ENCODE results near the gene CA7. TPM values are rescaled to one million over a fixed set of nuclear protein-coding genes. Genes with fewer than 3 reads are reported as not detected.

CA7 gene
- total RNA-seq, 1 experiment from 2014 or later = not detected

DNA sequence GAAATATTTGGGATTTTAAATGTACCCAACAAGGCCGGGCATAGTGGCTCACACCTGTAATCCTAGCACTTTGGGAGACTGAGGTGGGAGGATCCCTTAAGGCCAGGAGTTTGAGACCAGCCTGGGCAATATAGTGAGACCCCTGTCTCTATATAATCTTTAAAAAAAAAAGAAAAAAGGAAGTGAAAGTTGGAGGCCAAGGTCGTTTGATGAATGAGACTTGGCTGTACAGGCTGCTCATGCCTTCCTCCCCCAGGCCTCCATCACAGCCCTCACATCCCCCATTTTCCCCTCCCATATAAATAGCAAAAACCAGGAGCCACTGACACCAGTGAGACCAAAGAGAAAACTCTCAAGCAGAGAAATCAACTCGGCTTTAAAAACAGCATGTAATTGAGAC is 3.3 kb upstream of the CA7 start:
- no TSS peak for BruUV-seq (replicated peaks)
- Histone ChIP-seq H3K4me1 (ENCODE audit: control insufficient read depth, insufficient read depth, low read length) (no peaks in the 10 kb centered on the region), H3K9me3 (ENCODE audit: control insufficient read depth, insufficient read depth, low read depth, low read length) (no peaks in the 10 kb centered on the region), H3K27me3 (ENCODE audit: control insufficient read depth, insufficient read depth, low read length) (no peaks in the 10 kb centered on the region; the same call in 1 of the 2 replicates), H3K27ac (ENCODE audit: low read length) (no peak overlapping the region), H3K4me3 (ENCODE audit: low read depth in 2 of 2, low read length in 2 of 2) (no peak overlapping the region), H3K36me3 (ENCODE audit: control insufficient read depth, insufficient read depth, low read length) (no peaks in the 10 kb centered on the region)
- CTCF ChIA-PET = interaction anchor here (1.2 kb wide), 1 partner anchor 10 kb away, joined by 4 read pairs; the partner anchor contains the start of gene NAE1
- POLR2A ChIA-PET = no interaction called here
- DNase-seq (ENCODE audit: low read depth, low spot score) (no peak), ATAC-seq (no peak)
- TF ChIP-seq TCF7L2 (IDR thresholded peaks at IDR 0.05; ENCODE audit: low read depth, low read length) (no peak), CTCF (IDR thresholded peaks at IDR 0.05) (no peak), REST (IDR thresholded peaks at IDR 0.05; ENCODE audit: insufficient read depth in 1 of 2, low read depth in 2 of 2, low read length in 1 of 2) (no peak), SIN3A (IDR thresholded peaks at IDR 0.05; ENCODE audit: borderline replicate concordance, insufficient read depth, low read depth, low read length) (no peak), POLR2AphosphoS5 (IDR thresholded peaks at IDR 0.05; ENCODE audit: low read depth, low read length) (no peak)
- in situ Hi-C loops (cut with HindIII; ENCODE audit: low pct_unique_long_range_greater_than_20kb, low sequenced_read_pairs) = no loop called here
- intact Hi-C loops (cut with micrococcal nuclease; ENCODE audit: unreplicated experiment) = no loop called here

GRCh38 chr16:66841366-66841765 is 2.8 kb upstream of the CA7 start:
- ChIA-PET CTCF (interaction anchor here (1.2 kb wide), 1 partner anchor 11 kb away, joined by 4 read pairs; the partner anchor contains the start of gene NAE1), POLR2A (no interaction called here)
- H3K27me3 ChIP-seq (ENCODE audit: control insufficient read depth, insufficient read depth, low read length) = no peaks in the 10 kb centered on the region; the same call in 1 of the 2 replicates
- in situ Hi-C loops (cut with HindIII; ENCODE audit: low pct_unique_long_range_greater_than_20kb, low sequenced_read_pairs) = no loop called here
- H3K36me3 ChIP-seq (ENCODE audit: control insufficient read depth, insufficient read depth, low read length) = no peaks in the 10 kb centered on the region
- no peak for ATAC-seq
- no peaks in the 10 kb centered on the region for H3K4me1 ChIP-seq (ENCODE audit: control insufficient read depth, insufficient read depth, low read length)
- no peak for DNase-seq (ENCODE audit: low read depth, low spot score)
- no peak overlapping the region for H3K27ac ChIP-seq (ENCODE audit: low read length)
- no TSS peak for BruUV-seq (replicated peaks)
- H3K9me3 ChIP-seq (ENCODE audit: control insufficient read depth, insufficient read depth, low read depth, low read length) = no peaks in the 10 kb centered on the region
- intact Hi-C loops (cut with micrococcal nuclease; ENCODE audit: unreplicated experiment) = no loop called here
- TF ChIP-seq CTCF (IDR thresholded peaks at IDR 0.05) (no peak), SIN3A (IDR thresholded peaks at IDR 0.05; ENCODE audit: borderline replicate concordance, insufficient read depth, low read depth, low read length) (no peak), POLR2AphosphoS5 (IDR thresholded peaks at IDR 0.05; ENCODE audit: low read depth, low read length) (no peak), REST (IDR thresholded peaks at IDR 0.05; ENCODE audit: insufficient read depth in 1 of 2, low read depth in 2 of 2, low read length in 1 of 2) (no peak), TCF7L2 (IDR thresholded peaks at IDR 0.05; ENCODE audit: low read depth, low read length) (no peak)
- H3K4me3 ChIP-seq (ENCODE audit: low read depth in 2 of 2, low read length in 2 of 2) = no peak overlapping the region

All from Panc1 (cell line).